A549 treated with AZD9567 at 1 μM for 4 hours (cell line): Measurements from ENCODE around the gene ODAM. TPM values are rescaled to one million over a fixed set of nuclear protein-coding genes. Genes with fewer than 3 reads are reported as not detected.

Experiments
- total RNA-seq: library from RNA; stranded (reverse); fragments of 200-300 nt; extraction: Qiagen RNA extraction; gene quantifications from 5 replicates; pipeline ENCODE4 v1.2.3, GENCODE V29; 2022; ENCODE audit not compliant: insufficient read depth

ODAM gene
- total RNA-seq: not detected in 5 replicates

GRCh38 chr4:70195425-70195824 is at the start of gene ODAM:
TSS of gene ODAM (plus strand) at chr4:70195725. CDS start at chr4:70196544, 819 bp downstream.

GRCh38 chr4:70153937-70154336 is 41.6 kb upstream of the ODAM start, which contains the start of gene PRR27:
TSS of gene PRR27 (plus strand) at chr4:70154237. CDS start at chr4:70154376, 139 bp downstream.

GRCh38 chr4:70225824-70226223 is 30.3 kb downstream of the ODAM start, which contains the start of gene FDCSP:
TSS of gene FDCSP (plus strand) at chr4:70226124. CDS start at chr4:70231195, 5,071 bp downstream.

GRCh38 chr4:70242297-70242696 is 46.8 kb downstream of the ODAM start, which contains the start of gene CSN3:
TSS of gene CSN3 (plus strand) at chr4:70242597. CDS start at chr4:70244820, 2,223 bp downstream.

Other genes starting within 250 kb of the ODAM start
- gene CSN2, start 230.0 kb upstream of the ODAM start, total RNA-seq: not detected in 5 replicates
- not detected in 5 replicates for gene STATH, start 199.8 kb upstream of the ODAM start, total RNA-seq
- gene HTN3, start 167.3 kb upstream of the ODAM start, total RNA-seq: not detected in 5 replicates
- not detected in 5 replicates for gene HTN1, start 145.3 kb upstream of the ODAM start, total RNA-seq
- not detected in 5 replicates for gene PRR27, start 41.5 kb upstream of the ODAM start, total RNA-seq
- gene FDCSP, start 30.4 kb downstream of the ODAM start, total RNA-seq: not detected in 5 replicates
- not detected in 5 replicates for gene CSN3, start 46.9 kb downstream of the ODAM start, total RNA-seq
- not detected in 5 replicates for gene CABS1, start 139.3 kb downstream of the ODAM start, total RNA-seq
- not detected in 5 replicates for gene SMR3A, start 165.0 kb downstream of the ODAM start, total RNA-seq
- gene SMR3B, start 187.4 kb downstream of the ODAM start, total RNA-seq: not detected in 5 replicates
- gene OPRPN, start 202.2 kb downstream of the ODAM start, total RNA-seq: not detected in 5 replicates